IPS-NIHi7 (cell line): Measurements from ENCODE around the gene SS18L1.

ENCODE experiments used
- DNase-seq: peaks from one replicate; pipeline ENCODE4 v3.0.0; 2012; ENCODE audit warnings: mixed read lengths; ENCODE audit errors: extremely low spot score

The SS18L1 gene

GRCh38 chr20:62119591-62120364, 23.8 kb upstream of the SS18L1 start:
- no peak for DNase-seq

- DNase-seq, result no peak
Observed at GRCh38 chr20:62120365-62120762, 23.2 kb upstream of the SS18L1 start.

DNA sequence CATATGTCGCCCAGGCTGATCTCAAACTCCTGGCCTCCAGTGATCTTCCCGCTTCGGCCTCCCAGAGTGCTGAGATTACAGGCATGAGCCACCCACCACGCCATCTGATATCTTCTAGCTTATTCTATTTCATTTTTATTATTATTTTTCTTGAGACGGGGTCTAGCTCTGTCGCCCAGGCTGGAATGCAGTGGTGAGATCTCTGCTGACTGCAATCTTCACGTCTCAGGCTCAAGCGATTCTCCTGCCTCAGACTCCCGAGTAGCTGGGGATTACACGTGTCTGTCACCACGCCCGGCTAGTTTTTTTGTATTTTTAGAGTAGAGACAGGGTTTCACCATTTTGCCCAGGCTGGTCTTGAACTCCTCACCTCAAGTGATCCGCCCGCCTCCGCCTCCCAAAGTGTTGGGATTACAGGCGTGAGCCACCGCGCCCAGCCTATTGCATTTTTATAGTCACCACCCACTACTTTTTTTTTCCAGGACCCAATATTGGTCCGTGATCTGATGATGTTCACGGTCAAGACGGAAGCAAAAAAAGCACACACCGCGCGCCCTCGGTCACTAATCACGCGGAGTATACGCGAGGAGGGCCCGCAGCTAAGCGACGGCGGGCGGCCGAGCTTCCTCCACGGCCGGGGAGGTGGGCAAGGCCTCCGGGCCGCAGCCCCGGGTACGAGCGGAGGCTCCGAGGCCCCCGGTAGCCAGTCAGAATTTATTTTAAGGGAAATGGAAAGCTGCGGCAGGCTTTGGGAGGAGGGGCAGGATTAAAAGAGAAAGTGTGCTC, 22.4 kb upstream of the SS18L1 start:
- DNase-seq, result no peak

GRCh38 chr20:62121776-62122653, 21.6 kb upstream of the SS18L1 start, which contains the start of gene LSM14B:
LSM14B (plus strand) TSS chr20:62122475; CDS start chr20:62122667, 192 bp downstream.
- DNase-seq, result peak; percentile 96

DNA sequence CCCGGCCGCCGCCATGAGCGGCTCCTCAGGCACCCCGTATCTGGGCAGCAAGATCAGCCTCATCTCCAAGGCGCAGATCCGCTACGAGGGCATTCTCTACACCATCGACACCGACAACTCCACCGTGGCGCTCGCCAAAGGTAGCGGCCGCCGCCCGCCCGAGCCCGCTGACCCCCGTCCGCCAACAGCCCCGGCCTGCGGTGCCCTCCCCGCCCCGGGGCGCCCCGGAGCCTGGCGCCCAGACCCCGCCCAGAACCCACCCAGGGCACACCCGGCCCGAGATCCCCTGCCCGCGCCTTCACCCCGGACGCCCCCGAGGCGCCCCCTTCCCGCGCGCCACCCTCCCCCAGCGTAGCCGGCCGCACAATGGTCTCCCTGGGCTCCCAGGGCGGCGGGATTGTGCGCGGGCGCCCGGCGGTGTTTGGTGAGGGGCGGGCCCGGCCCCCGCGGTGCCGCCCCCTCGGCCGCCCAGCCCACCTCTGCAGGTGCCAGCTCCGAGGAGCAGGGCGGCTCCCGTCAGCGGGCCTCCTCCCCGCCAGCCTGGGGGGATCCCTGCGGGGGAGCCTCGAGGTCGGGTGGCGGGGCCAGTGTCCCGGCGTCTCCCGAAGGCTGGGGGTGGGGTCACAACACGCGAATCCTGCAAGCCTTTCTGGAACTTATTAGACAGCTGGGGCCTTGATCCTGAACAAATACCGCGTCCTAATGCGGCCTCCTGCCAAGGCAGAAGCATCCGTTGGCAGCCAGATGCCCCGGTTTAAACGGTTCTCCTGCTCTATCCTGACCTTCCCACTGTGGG, 20.7 kb upstream of the SS18L1 start:
- DNase-seq, result peak; percentile 59

- no peak for DNase-seq
Observed at GRCh38 chr20:62123450-62124118, 20.0 kb upstream of the SS18L1 start.

DNA sequence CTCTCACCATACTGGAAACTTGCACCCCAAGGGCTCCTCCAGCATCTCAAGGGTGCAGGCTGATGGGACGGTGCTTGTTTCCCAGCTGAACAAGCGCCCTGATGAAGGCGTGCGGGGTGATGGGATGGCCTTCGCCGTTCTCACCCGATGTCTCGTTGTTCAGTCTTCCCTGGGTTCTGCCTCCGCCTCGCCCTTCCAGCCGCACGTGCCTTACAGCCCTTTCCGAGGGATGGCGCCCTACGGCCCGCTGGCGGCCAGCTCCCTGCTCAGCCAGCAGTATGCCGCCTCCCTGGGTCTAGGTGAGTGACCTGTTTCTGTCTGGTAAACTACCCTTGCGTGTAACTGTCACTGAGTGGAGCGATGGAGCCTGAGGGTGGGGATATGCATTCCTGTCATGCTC, 17.4 kb upstream of the SS18L1 start:
- no peak for DNase-seq

- DNase-seq, result no peak
Observed at GRCh38 chr20:62127799-62128198, 15.8 kb upstream of the SS18L1 start.

DNA sequence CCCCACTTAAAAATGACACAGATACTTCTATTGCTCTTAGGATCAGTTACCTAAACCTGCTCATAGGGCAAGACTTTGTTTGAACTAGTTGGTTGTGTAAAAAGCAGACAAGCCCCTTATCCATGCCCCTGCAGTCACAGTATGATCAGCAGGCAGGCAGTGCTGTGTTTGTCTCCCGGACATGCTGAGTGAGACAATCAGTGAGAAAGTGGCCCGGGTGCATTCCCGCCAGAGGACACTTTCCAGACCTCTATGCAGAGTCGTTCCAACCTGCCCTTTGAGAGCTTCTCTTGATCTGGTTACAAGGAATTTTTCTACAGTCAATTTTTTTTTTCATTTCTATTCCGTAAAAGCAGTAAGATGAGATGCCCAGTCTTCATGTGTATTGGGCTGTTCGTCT, 15.1 kb upstream of the SS18L1 start:
- DNase-seq, result no peak

GRCh38 chr20:62129731-62130531, 13.6 kb upstream of the SS18L1 start:
- no peak for DNase-seq

GRCh38 chr20:62131560-62132320, 11.8 kb upstream of the SS18L1 start:
- DNase-seq, result no peak

GRCh38 chr20:62132421-62132820, 11.1 kb upstream of the SS18L1 start:
- no peak for DNase-seq

DNA sequence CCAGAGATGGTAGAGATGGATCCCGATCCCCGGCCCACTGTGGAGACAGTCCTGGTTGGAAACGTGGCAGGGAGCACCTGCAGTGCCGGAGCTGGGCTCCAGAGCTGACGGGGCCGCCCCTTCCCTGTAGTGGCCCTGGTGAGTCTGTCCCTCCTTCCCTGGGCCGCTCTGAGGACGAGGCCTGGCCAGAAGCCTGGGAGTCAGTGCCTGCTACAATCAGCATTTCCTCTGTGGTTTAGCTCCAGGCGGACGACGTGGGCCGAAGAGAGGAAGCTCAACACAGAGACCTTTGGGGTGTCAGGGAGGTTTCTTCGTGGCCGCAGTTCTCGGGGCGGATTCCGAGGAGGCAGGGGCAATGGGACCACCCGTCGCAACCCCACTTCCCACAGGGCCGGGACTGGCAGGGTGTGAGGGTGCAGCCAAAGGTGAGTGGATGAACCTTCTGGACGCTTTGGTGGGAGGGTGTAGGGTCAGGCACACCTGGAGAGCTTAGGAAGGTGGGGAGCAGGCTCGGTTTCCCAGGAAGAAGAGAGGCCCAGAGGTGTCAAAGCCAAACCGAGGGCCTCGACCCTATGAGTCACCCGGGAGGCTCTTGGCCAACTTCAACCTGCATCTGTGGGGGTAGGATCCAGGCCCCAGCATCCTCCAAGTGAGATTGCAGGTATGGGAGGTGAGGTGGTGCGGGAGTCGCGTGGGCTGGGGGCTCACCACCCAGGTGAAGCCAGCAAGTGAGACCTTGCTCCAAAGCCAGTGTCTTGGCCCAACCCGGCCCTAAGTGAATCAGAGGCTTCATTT, 10.3 kb upstream of the SS18L1 start:
- DNase-seq, result no peak

GRCh38 chr20:62133864-62134263, 9.7 kb upstream of the SS18L1 start:
- no peak for DNase-seq

GRCh38 chr20:62134735-62135231, 8.8 kb upstream of the SS18L1 start:
- no peak for DNase-seq

- DNase-seq, result no peak
Observed at GRCh38 chr20:62135573-62136266, 7.8 kb upstream of the SS18L1 start.
